Stimulated activated naive CD4-positive, alpha-beta T cell treated with Interleukin-2 at 50 U/mL for 16 hours (primary cell): ENCODE results near the gene RTN4RL1.

Experiments used
- DNase-seq: peaks from one replicate; lab custom pipeline; 2025; lab: John Stamatoyannopoulos, UW

RTN4RL1 gene

DNA sequence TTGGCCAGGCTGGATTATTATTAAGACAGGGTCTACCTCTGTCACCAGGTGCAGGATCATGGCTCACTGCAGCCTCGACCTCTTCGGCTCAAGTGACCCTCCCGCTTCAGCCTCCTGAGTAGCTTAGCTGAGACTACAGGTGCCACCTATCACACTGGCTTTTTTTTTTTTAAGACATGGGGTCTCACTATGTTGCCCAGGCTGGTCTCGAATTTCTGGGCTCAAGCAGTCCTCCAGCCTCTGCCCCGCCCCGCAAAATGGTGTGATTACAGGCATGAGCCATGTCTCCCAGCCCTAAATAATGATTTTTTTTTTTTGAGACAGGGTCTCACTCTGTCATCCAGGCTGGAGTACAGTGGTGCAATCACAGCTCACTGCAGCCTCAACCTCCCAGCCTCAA is 22.5 kb upstream of the RTN4RL1 start:
- DNase-seq, result no peak

DNA sequence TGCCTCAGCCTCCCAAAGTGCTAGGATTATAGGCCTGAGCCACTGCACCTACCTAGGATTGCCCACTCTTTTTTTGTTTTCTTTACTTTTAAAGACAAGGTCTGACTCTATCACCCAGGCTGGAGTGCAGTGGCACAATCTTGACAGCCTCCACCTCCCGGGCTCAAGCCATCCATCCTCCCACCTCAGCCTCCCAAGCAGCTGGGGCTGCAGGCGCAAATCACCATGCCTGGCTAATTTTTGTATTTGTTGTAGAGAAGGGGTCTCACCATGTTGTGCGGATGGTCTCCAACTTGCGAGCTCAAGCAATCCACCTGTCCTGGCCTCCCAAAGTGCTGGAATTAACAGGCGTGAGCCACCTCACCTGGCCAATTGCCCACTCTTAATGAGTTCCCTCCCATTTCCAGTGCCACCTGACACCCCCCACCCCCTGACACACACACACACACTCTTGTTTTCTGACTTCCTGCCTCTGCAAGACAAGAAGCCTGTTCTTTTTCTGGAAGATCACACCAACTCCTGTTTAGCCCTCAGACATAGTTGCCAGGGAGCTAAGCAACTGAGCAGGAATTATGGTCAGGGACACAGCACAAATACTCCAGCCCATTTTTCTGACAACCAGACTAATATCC is 19.2 kb upstream of the RTN4RL1 start:
- DNase-seq, result no peak

GRCh38 chr17:2043785-2044184 is 18.7 kb upstream of the RTN4RL1 start:
- DNase-seq, result no peak

DNA sequence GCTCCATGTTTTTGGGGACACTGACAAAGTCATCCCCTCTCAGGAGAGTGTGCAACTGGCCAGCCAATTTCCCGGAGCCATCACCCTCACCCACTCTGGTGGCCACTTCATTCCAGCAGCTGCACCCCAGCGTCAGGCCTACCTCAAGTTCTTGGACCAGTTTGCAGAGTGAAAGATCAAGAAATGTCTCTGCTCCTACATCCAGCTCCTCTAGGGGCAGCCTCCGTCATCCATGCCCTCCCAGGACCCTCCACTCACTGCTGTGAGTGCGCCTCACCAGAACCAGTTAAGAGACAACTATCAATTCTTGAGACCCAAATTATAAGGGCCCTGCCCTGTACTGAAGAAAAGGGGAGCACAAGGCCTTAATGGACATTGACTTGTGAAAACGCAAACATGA is 17.8 kb upstream of the RTN4RL1 start:
- no peak for DNase-seq

DNA sequence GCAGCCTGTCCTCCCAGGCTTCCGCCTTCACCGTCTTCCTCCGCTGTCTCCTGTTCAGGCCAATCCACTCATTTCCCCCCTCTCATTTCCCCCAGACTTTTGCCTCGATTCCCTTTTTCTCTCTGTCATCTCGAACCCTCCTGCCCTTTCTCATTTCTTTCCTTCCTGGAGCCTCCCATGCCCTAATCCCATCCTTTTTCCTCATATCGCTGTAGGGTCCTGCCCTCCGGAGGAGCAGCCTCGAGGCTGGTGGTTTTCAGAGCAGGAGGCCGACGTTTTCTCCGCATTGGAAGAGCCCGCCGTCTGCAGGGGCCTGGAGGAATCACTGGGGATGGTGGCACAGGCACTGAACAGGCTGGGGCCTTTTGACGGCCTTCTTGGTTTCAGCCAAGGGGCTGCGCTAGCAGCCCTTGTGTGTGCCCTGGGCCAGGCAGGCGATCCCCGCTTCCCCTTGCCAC is 17.3 kb upstream of the RTN4RL1 start:
- no peak for DNase-seq

- DNase-seq, result peak; percentile 95
Measured at GRCh38 chr17:2041561-2042389, 16.6 kb upstream of the RTN4RL1 start, which contains the start of gene OVCA2. TSS of gene OVCA2 (plus strand) at chr17:2042022. CDS start at chr17:2042048, 26 bp downstream.

DNA sequence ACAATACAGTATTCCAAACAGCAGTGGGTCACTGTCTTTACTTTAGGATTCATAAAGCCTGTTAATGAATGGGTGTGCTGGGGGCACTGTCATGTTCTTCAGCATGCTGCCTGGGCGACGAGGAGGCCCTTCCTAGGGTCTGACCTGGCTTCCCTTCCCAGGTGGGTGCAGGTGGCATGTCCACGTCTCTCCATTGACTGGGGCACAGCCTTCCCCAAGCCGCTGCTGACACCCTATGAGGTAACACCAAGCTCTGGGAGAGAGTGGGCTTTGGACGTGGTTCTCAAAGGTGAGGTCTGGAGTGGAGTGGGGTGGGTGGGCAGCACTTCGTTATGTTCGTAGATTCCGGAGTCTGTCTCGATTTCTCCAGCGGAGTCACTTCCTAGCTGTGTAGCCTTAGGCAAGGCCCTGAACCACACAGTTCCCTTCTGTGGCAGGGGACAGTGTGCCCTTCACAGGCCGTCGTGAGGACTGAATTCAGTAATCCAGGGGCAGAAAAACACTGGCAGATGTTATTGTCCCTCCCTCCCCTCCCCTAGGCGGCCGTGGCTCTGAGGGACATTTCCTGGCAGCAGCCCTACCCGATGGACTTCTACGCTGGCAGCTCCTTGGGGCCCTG is 15.9 kb upstream of the RTN4RL1 start:
- no peak for DNase-seq

DNA sequence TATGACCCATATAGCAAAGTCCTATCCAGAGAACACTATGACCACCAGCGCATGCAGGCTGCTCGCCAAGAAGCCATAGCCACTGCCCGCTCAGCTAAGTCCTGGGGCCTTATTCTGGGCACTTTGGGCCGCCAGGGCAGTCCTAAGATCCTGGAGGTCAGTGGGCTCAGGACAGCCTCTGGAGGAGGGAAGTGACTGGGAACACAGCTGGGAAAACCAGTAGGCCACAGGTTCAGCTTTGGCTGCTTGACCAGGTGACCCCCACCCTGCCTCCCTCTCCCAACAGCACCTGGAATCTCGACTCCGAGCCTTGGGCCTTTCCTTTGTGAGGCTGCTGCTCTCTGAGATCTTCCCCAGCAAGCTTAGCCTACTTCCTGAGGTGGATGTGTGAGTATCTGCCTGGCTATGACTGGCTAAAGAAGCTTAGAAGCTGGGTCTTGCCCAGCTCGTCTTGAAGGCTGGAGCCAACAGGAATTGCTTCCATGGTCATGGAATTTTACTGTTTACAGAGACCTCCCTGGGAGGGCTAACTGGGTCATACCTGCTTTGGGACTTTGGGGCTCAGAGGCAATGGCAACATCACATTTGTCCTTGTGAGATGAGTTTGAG is 15.2 kb upstream of the RTN4RL1 start:
- DNase-seq, result no peak

DNA sequence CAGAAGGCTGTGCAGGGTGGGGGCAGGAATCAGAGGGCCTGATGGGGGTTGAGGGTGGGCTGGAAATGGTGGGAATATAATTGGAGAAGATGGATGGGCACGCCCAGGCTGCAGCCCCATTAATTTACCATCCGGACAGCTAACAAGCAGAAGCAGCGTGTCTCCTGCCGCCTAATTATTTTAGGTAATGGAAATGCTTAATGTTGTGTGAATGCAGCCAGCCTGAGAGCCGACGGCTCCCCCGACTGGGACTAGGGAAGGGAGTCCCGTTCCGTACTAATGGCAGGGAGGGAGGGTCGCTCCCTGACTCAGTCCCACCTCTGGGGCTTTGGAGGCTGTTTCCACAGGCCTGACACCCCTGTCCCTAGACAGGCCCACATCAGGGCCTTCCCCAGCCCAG is 12.0 kb upstream of the RTN4RL1 start:
- DNase-seq, result no peak

DNA sequence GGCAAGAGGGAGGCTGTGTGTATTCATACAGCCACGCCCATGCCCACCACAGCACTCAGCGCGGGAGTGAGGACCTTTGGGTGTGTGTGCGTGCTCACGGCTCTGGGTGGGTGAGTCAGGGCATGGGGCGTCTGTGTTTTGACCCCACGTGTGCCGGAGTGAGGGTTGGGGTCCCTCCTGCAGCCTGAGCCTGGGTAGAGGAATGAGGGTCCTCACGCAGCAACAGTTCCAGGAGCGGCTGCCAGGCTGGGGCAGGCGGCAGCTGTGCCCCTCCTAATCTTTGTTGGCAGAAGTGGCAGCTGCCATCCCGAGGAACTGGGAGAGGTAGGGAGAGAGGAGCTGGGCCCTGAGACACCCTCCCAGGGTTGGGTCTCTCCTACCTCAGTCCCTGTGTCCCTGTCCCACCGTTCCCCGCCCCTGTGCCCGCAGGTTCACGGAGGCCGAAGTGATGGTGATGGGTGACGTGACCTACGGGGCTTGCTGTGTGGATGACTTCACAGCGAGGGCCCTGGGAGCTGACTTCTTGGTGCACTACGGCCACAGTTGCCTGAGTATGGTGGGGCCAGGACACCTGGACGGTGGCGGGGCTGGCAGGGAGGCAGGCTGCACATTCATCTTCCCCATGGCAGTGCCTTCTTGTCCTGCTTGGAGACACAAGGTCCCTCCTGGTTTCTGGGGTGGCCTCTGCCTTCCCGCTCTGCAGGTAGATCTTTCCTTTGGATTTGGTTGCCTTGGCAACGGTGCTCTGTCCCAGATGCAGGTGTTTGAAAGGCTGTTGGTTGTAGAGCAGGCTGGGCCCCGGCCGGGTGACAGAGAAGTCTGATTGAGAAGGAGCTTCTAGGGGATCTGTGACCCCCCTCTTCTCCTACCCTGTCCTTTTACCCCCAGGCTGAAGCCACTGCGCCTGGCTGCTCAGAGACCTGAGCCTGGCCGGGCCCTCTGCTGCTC is 10.7 kb upstream of the RTN4RL1 start:
- DNase-seq, result no peak

GRCh38 chr17:2034806-2035540 is 9.8 kb upstream of the RTN4RL1 start:
- DNase-seq, result no peak

GRCh38 chr17:2034157-2034556 is 9.0 kb upstream of the RTN4RL1 start:
- no peak for DNase-seq

- DNase-seq, result no peak
Measured at GRCh38 chr17:2033153-2033552, 8.0 kb upstream of the RTN4RL1 start.

DNA sequence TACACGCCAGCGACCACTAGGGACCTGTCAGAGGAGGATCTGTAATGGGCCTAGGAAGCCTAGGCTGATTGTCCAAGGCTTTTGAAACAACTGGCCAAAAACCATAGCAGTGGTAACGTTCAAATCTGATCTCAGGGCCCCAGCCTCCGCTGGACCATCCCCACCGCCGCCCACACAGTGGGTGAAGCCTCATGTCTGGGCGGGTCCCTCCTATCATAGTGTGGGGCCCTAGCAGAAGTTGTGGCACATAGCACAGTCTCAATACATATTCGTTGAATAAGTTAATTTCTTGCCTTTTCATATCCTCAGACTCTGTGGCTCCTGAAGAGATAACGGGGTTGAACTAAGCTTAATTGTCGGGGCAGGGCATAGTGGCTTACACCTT is 5.6 kb upstream of the RTN4RL1 start:
- no peak for DNase-seq

- peak; percentile 83 for DNase-seq
Measured at GRCh38 chr17:2029911-2030778, 5.0 kb upstream of the RTN4RL1 start, which contains the start of gene DPH1. TSS of gene DPH1 (plus strand) at chr17:2030153. CDS start at chr17:2030170, 17 bp downstream.

GRCh38 chr17:2028737-2029136 is 3.6 kb upstream of the RTN4RL1 start:
- no peak for DNase-seq

GRCh38 chr17:2028234-2028614 is 3.1 kb upstream of the RTN4RL1 start:
- no peak for DNase-seq

DNA sequence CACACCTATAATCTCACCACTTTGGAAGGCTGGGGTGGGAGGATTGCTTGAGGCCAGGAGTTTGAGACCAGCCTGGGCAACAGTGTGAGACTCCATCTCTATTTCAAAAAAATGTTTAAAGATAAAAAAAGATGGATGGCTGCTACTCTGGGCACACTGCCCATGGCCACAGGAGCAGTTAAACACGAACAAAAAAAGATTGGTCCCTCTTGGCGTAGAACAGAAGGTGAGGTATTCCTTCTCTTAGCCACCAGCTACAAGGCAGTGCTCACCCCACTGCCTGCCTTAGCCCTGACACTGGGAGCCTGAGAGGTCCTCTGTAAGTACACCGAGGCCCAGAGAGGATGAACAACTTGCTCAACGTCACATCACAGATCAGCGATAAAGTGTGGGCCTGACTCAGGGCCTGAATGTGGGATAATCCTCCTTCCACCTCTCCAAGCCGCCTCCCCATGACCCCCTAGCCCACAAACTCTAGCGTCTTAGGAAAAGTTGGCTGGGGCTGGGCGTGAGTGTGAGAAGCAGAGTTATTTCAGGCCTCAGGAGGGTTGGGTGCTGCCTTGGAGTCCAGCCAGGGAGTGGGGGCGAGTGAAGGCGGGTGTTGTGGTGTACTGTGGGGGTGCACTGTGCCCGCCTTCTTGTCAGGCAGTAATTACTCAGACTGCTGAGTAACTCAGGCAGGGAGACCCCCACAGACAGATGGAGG is 2.5 kb upstream of the RTN4RL1 start:
- no peak for DNase-seq
